A549 (cell line): ENCODE measurements around the gene LGALS3BP.

Experiments used
- BHLHE40 ChIP-seq: IDR thresholded peaks from 2 replicates; pipeline ENCODE4 v1.6.1; 2012; ENCODE audit warnings: low read depth, low read length, inconsistent platforms
- CEBPB ChIP-seq, 2 experiments: fragments of >200 bp in 1 of 2; sonication (Bioruptor Twin) in 1 of 2; formaldehyde crosslinking in 1 of 2; IDR thresholded peaks; 2 replicates each; pipeline ENCODE4 v1.6.1; 2012 to 2016
- CTCF ChIP-seq: fragments of >200 bp; sonication (Bioruptor Twin); formaldehyde crosslinking; IDR thresholded peaks from 3 replicates; pipeline ENCODE4 v1.5.1; 2016
- ELK1 ChIP-seq: fragments of 150-350 bp; IDR thresholded peaks from 2 replicates; pipeline ENCODE4 v1.6.1; 2014; ENCODE audit warnings: low read depth, mild to moderate bottlenecking, low read length
- EP300 ChIP-seq, 2 experiments: fragments of >200 bp; sonication (Bioruptor Twin); formaldehyde crosslinking; IDR thresholded peaks; 2 replicates in 1 of 2; 3 replicates in 1 of 2; pipeline ENCODE4 v1.6.1; 2016 to 2017
- HES2 ChIP-seq: fragments of >200 bp; sonication (Bioruptor Twin); formaldehyde crosslinking; IDR thresholded peaks from 2 replicates; pipeline ENCODE4 v1.6.1; 2016
- JUNB ChIP-seq: fragments of >200 bp; sonication (Bioruptor Twin); formaldehyde crosslinking; IDR thresholded peaks from 2 replicates; pipeline ENCODE4 v1.6.1; 2016
- MAFK ChIP-seq: fragments of 450-650 bp; IDR thresholded peaks from 2 replicates; pipeline ENCODE4 v1.6.1; 2014; ENCODE audit not compliant: partially characterized antibody
- MAX ChIP-seq: IDR thresholded peaks from 2 replicates; pipeline ENCODE4 v1.6.1; 2012
- POLR2A ChIP-seq: IDR thresholded peaks from 2 replicates; pipeline ENCODE4 v1.6.1; 2012; ENCODE audit warnings: mild to moderate bottlenecking, low read length
- REST ChIP-seq: fragments of 200-600 bp; sonication (generic); IDR thresholded peaks from 2 replicates; pipeline ENCODE4 v1.6.1; 2016; ENCODE audit warnings: antibody characterized with exemption, mild to moderate bottlenecking, moderate library complexity
- SMC3 ChIP-seq: fragments of >200 bp; sonication (Bioruptor Twin); formaldehyde crosslinking; IDR thresholded peaks from 3 replicates; pipeline ENCODE4 v1.6.1; 2018; ENCODE audit warnings: inconsistent platforms
- SREBF2 ChIP-seq: fragments of 450-650 bp; IDR thresholded peaks from 2 replicates; pipeline ENCODE4 v1.6.1; 2014; ENCODE audit warnings: mild to moderate bottlenecking, moderate library complexity
- USF2 ChIP-seq: fragments of 450-650 bp; IDR thresholded peaks from 2 replicates; pipeline ENCODE4 v1.6.1; 2014; ENCODE audit warnings: antibody characterized with exemption

- TF ChIP-seq SREBF2: no peak
- 0 out of 2 replicates have a peak, but pooled peaks have one; percentile 27 for TF ChIP-seq JUNB
- peak; percentile 66; the same call in 1 of the 2 replicates for TF ChIP-seq MAX
- no peak for TF ChIP-seq CTCF
- TF ChIP-seq MAFK: peak; percentile 96
- 0 out of 4 replicates have a peak, but pooled peaks of 1 of the 2 experiments have one; percentile 35 for TF ChIP-seq CEBPB (IDR thresholded peaks at IDR 0.05)
- TF ChIP-seq SMC3: no peak
- TF ChIP-seq USF2: 0 out of 2 replicates have a peak, but pooled peaks have one; percentile 38
- TF ChIP-seq HES2: no peak
- no peak for TF ChIP-seq BHLHE40
- TF ChIP-seq ELK1: no peak
- peak; percentile 46 for TF ChIP-seq POLR2A
- peak in 1 of 2 experiments; percentile 45; a peak in 1 of 5 replicates for TF ChIP-seq EP300 (IDR thresholded peaks at IDR 0.05)
- no peak for TF ChIP-seq REST
These were observed 45.7 kb downstream of the LGALS3BP start for GRCh38 chr17:78933959-78934568.
